H1 (cell line): ENCODE measurements around the gene PLEKHM3. TPM values are rescaled to one million over a fixed set of nuclear protein-coding genes. Genes with fewer than 3 reads are reported as not detected.

ENCODE experiments used
- CTCF ChIA-PET: fragments of 300-600 bp; sonication (Branson Sonifier 250); formaldehyde crosslinking; loops from one replicate; lab custom pipeline; 2021; ENCODE audit not compliant: partially characterized antibody; lab: Charles Lee
- POLR2A ChIA-PET: fragments of 300-600 bp; sonication (Branson Sonifier 250); formaldehyde crosslinking; loops from one replicate; lab custom pipeline; 2021; ENCODE audit warnings: inconsistent platforms; ENCODE audit not compliant: partially characterized antibody; lab: Charles Lee
- DNase-seq, 2 experiments: peaks; one replicate each; pipeline versions ENCODE4 v3.0.0 to v3.0.0-alpha.2; 2010 to 2022; ENCODE audit warnings: low spot score in 2 of 2, low read depth in 1 of 2, mixed read lengths in 1 of 2
- FAIRE-seq: peaks from 2 replicates; lab custom pipeline; 2011; peaks lifted over from hg19 to GRCh38; lab: Jason Lieb, UNC
- H2AFZ ChIP-seq: 2 replicates; pipeline ENCODE4 v1.8.1; 2012; ENCODE audit warnings: low read length, inconsistent platforms
- H2AK5ac ChIP-seq: 2 replicates; pipeline ENCODE4 v1.6.1; 2013; ENCODE audit warnings: low read depth, low read length
- H2BK120ac ChIP-seq: replicated peaks from 2 replicates; pipeline ENCODE3; 2013; ENCODE audit warnings: low read depth, low read length, inconsistent platforms
- H2BK12ac ChIP-seq: 2 replicates; pipeline ENCODE4 v1.6.1; 2013; ENCODE audit warnings: low read depth, low read length
- H2BK15ac ChIP-seq: 2 replicates; pipeline ENCODE4 v1.6.1; 2013; ENCODE audit warnings: low read length
- H2BK20ac ChIP-seq: 2 replicates; pipeline ENCODE4 v1.6.1; 2013; ENCODE audit warnings: low read length
- H2BK5ac ChIP-seq: 2 replicates; pipeline ENCODE4 v1.6.1; 2013; ENCODE audit warnings: low read depth, low read length
- H3K14ac ChIP-seq: 2 replicates; pipeline ENCODE4 v1.6.1; 2013; ENCODE audit warnings: inconsistent platforms; ENCODE audit not compliant: insufficient read length
- H3K18ac ChIP-seq: 2 replicates; pipeline ENCODE4 v1.6.1; 2013; ENCODE audit warnings: low read length; ENCODE audit errors: extremely low read depth
- H3K23ac ChIP-seq: 2 replicates; pipeline ENCODE4 v1.6.1; 2013; ENCODE audit warnings: inconsistent platforms; ENCODE audit not compliant: insufficient read length
- H3K23me2 ChIP-seq: 2 replicates; pipeline ENCODE4 v1.6.1; 2013; ENCODE audit warnings: low read depth, low read length
- H3K27ac ChIP-seq: 2 replicates; pipeline ENCODE4 v1.6.1; 2011; ENCODE audit warnings: low read depth, low read length, inconsistent platforms
- H3K27me3 ChIP-seq, 4 experiments: replicated peaks in 1 of 4; 1 replicate in 1 of 4; 2 replicates in 3 of 4; pipeline versions ENCODE4 v1.6.1 to v1.8.1; 2011 to 2013; ENCODE audit warnings: low read length in 3 of 4, mild to moderate bottlenecking in 3 of 4, inconsistent platforms in 2 of 4, mixed read lengths in 2 of 4, moderate library complexity in 1 of 4; ENCODE audit not compliant: control insufficient read depth in 3 of 4, insufficient read depth in 3 of 4; ENCODE audit errors: extremely low read depth in 1 of 4
- H3K36me3 ChIP-seq, 4 experiments: 2 replicates each; pipeline versions ENCODE4 v1.6.1 to v1.8.1; 2011 to 2013; ENCODE audit warnings: mild to moderate bottlenecking in 4 of 4, low read length in 3 of 4, moderate library complexity in 2 of 4, control low read depth in 1 of 4, inconsistent platforms in 1 of 4; ENCODE audit not compliant: insufficient read depth in 4 of 4, control insufficient read depth in 2 of 4
- H3K4ac ChIP-seq: replicated peaks from 2 replicates; pipeline ENCODE3; 2013; ENCODE audit warnings: low read length, low read depth, mixed read lengths, inconsistent platforms; ENCODE audit not compliant: insufficient read length
- H3K4me1 ChIP-seq, 4 experiments: replicated peaks in 1 of 4; 1 replicate in 1 of 4; 2 replicates in 3 of 4; pipeline versions ENCODE4 v1.6.1 to v1.8.1; 2011 to 2013; ENCODE audit warnings: low read length in 3 of 4, inconsistent platforms in 2 of 4, mixed read lengths in 1 of 4; ENCODE audit not compliant: insufficient read depth in 4 of 4, control insufficient read depth in 3 of 4
- H3K4me2 ChIP-seq, 2 experiments: 2 replicates each; pipeline versions ENCODE4 v1.6.1 to v1.8.1; 2011 to 2013; ENCODE audit warnings: low read depth in 2 of 2, low read length in 2 of 2, control low read depth in 1 of 2, inconsistent platforms in 1 of 2, mild to moderate bottlenecking in 1 of 2; ENCODE audit not compliant: insufficient read depth in 1 of 2
- H3K4me3 ChIP-seq, 4 experiments: fragments of 200-600, 300-600 bp in 1 of 4; sonication (generic), shearing (Covaris generic), sonication (Bioruptor Twin) in 1 of 4; 2 replicates each; pipeline versions ENCODE4 v1.5.1 to v1.8.1; 2011 to 2016; ENCODE audit warnings: low read length in 4 of 4, low read depth in 3 of 4, control low read depth in 2 of 4, inconsistent platforms in 2 of 4, mild to moderate bottlenecking in 2 of 4, mixed read lengths in 1 of 4, moderate library complexity in 1 of 4; ENCODE audit not compliant: insufficient read depth in 2 of 4; ENCODE audit errors: extremely low read depth in 1 of 4
- H3K56ac ChIP-seq: replicated peaks from 2 replicates; pipeline ENCODE3; 2013; ENCODE audit warnings: low read depth, mild to moderate bottlenecking, mixed read lengths, low read length, inconsistent platforms; ENCODE audit not compliant: insufficient read length
- H3K79me1 ChIP-seq: 2 replicates; pipeline ENCODE4 v1.6.1; 2013; ENCODE audit warnings: low read depth, low read length, control low read depth
- H3K79me2 ChIP-seq, 2 experiments: 2 replicates each; pipeline versions ENCODE4 v1.6.1 to v1.8.1; 2012 to 2013; ENCODE audit warnings: low read length in 2 of 2, mild to moderate bottlenecking in 2 of 2, inconsistent platforms in 1 of 2; ENCODE audit not compliant: insufficient read depth in 2 of 2, control insufficient read depth in 1 of 2
- H3K9ac ChIP-seq, 4 experiments: replicated peaks in 1 of 4; 1 replicate in 1 of 4; 2 replicates in 3 of 4; pipeline versions ENCODE4 v1.6.1 to v1.8.1; 2011 to 2013; ENCODE audit warnings: low read depth in 3 of 4, low read length in 3 of 4, control low read depth in 2 of 4, mild to moderate bottlenecking in 2 of 4, moderate library complexity in 2 of 4, inconsistent platforms in 1 of 4; ENCODE audit errors: extremely low read depth in 1 of 4
- H3K9me3 ChIP-seq, 2 experiments: 2 replicates each; pipeline versions ENCODE4 v1.6.1 to v1.8.1; 2012 to 2013; ENCODE audit warnings: mild to moderate bottlenecking in 2 of 2, moderate library complexity in 2 of 2, control low read depth in 1 of 2, inconsistent platforms in 1 of 2, low read depth in 1 of 2, low read length in 1 of 2, mixed read lengths in 1 of 2; ENCODE audit not compliant: insufficient read depth in 2 of 2
- H4K20me1 ChIP-seq, 2 experiments: replicated peaks in 1 of 2; 2 replicates each; pipeline versions ENCODE3 to v1.8.1; 2011 to 2013; ENCODE audit warnings: inconsistent platforms in 2 of 2, low read length in 2 of 2, mild to moderate bottlenecking in 1 of 2; ENCODE audit not compliant: insufficient read depth in 2 of 2, control insufficient read depth in 1 of 2
- H4K5ac ChIP-seq: 2 replicates; pipeline ENCODE4 v1.6.1; 2013; ENCODE audit warnings: low read length, low read depth, mixed read lengths, inconsistent platforms; ENCODE audit not compliant: insufficient read length
- H4K8ac ChIP-seq: 2 replicates; pipeline ENCODE4 v1.8.0; 2013; ENCODE audit warnings: mild to moderate bottlenecking, moderate library complexity, low read length, inconsistent platforms; ENCODE audit not compliant: insufficient read depth; ENCODE audit errors: extremely low read depth
- H4K91ac ChIP-seq: replicated peaks from 2 replicates; pipeline ENCODE3; 2013; ENCODE audit warnings: low read length, mixed read lengths, inconsistent platforms; ENCODE audit not compliant: insufficient read length
- BCL11A ChIP-seq, 2 experiments: IDR thresholded peaks; one replicate each; pipeline ENCODE4 v1.6.1; 2011; ENCODE audit warnings: low read depth in 2 of 2, low read length in 2 of 2, mild to moderate bottlenecking in 2 of 2
- CEBPB ChIP-seq: IDR thresholded peaks from 2 replicates; pipeline ENCODE4 v1.6.1; 2012; ENCODE audit warnings: low read depth, low read length
- CTCF ChIP-seq, 3 experiments: IDR thresholded peaks; 1 replicate in 2 of 3; 2 replicates in 1 of 3; pipeline versions ENCODE4 v1.5.1 to v1.6.1; 2011; ENCODE audit warnings: low read length in 3 of 3, mild to moderate bottlenecking in 3 of 3, inconsistent platforms in 2 of 3, low read depth in 1 of 3, moderate library complexity in 1 of 3; ENCODE audit not compliant: insufficient read depth in 1 of 3; ENCODE audit errors: control extremely low read depth in 1 of 3
- EGR1 ChIP-seq: IDR thresholded peaks from 2 replicates; pipeline ENCODE4 v1.6.1; 2011; ENCODE audit warnings: low read depth, low read length, borderline replicate concordance
- EP300 ChIP-seq, 2 experiments: IDR thresholded peaks; 1 replicate in 1 of 2; 2 replicates in 1 of 2; pipeline ENCODE4 v1.6.1; 2011 to 2012; ENCODE audit warnings: low read depth in 2 of 2, low read length in 2 of 2, mild to moderate bottlenecking in 2 of 2, borderline replicate concordance in 1 of 2, inconsistent platforms in 1 of 2, moderate library complexity in 1 of 2
- GTF2F1 ChIP-seq: IDR thresholded peaks from 2 replicates; pipeline ENCODE4 v1.6.1; 2012; ENCODE audit warnings: low read depth, low read length, improper control_type of control experiment, borderline replicate concordance
- KDM4A ChIP-seq: IDR thresholded peaks from one replicate; pipeline ENCODE4 v1.7.1; 2012; ENCODE audit warnings: low read depth, mild to moderate bottlenecking, moderate library complexity, low read length, inconsistent platforms; ENCODE audit not compliant: severe bottlenecking
- POLR2A ChIP-seq, 2 experiments: IDR thresholded peaks; 1 replicate in 1 of 2; 2 replicates in 1 of 2; pipeline ENCODE4 v1.6.1; 2011; ENCODE audit warnings: low read depth in 2 of 2, low read length in 2 of 2, mild to moderate bottlenecking in 2 of 2; ENCODE audit errors: control extremely low read depth in 1 of 2
- RBBP5 ChIP-seq: IDR thresholded peaks from 2 replicates; pipeline ENCODE4 v1.7.1; 2012; ENCODE audit warnings: low read depth, mild to moderate bottlenecking, inconsistent platforms, low read length, moderate library complexity, borderline replicate concordance
- SIX5 ChIP-seq: IDR thresholded peaks from 2 replicates; pipeline ENCODE4 v1.6.1; 2011; ENCODE audit warnings: mild to moderate bottlenecking, low read depth, low read length
- SUZ12 ChIP-seq: fragments of 200-600 bp; sonication (generic); IDR thresholded peaks from 2 replicates; pipeline ENCODE4 v1.6.1; 2012; ENCODE audit warnings: mild to moderate bottlenecking, inconsistent platforms, low read length, moderate library complexity, mixed read lengths
- WGBS, 2 experiments: shearing (Covaris generic) in 1 of 2; methylation state at CpG; one replicate each; pipeline versions ENCODE4 v1.1.6 to v1.1.7; 2013 to 2015; ENCODE audit warnings: low lambda C conversion rate in 2 of 2, mixed read lengths in 2 of 2, inconsistent platforms in 1 of 2, low coverage in 1 of 2, missing lambda C conversion rate in 1 of 2; ENCODE audit not compliant: insufficient replicate concordance in 2 of 2, insufficient coverage in 1 of 2, insufficient read length in 1 of 2; ENCODE audit errors: extremely low coverage in 1 of 2, missing lambda C conversion rate in 1 of 2; 5-methylcytosine and 5-hydroxymethylcytosine counted together
- polyA plus RNA-seq, 7 experiments: library from polyadenylated mRNA; depleted of rRNA in 3 of 7; stranded (reverse) in 5 of 7; unstranded in 2 of 7; fragments of >200 nt in 5 of 7; fragments of 200-250 nt in 2 of 7; gene quantifications; 1 replicate in 5 of 7; 2 replicates in 1 of 7; 4 replicates in 1 of 7; pipeline versions ENCODE4 v1.2.1 to v1.2.3, GENCODE V29; 2011 to 2013; ENCODE audit warnings: missing spikeins in 2 of 7, mixed read lengths in 2 of 7
- total RNA-seq: library from RNA; stranded (reverse); fragmentation: NEBNext Ultra II Directional; extraction: Animal tissue kit (Norgen Biotek cat#: 25700); gene quantifications from 2 replicates; pipeline ENCODE4 v1.2.1, GENCODE V29; 2021

PLEKHM3 gene
- total and polyA plus RNA-seq, 2 of the 8 experiments (the other 6 are each of a cell fraction or from before 2014, with no cell fraction given) = 2.3 to 5.8 TPM

- H3K27me3 ChIP-seq = no peaks in the 10 kb centered on the region
- no peak overlapping the region for H3K4me3 ChIP-seq
- H2BK15ac ChIP-seq = 0 out of 2 replicates have a peak overlapping the region, but pooled peaks have one; percentile 62
- H3K23ac ChIP-seq = no peak overlapping the region
- peak overlapping the region in 1 of 4 experiments; percentile 43; a peak in 1 of 7 replicates for H3K9ac ChIP-seq
- no peak overlapping the region for H2AFZ ChIP-seq
- no peak overlapping the region for H2AK5ac ChIP-seq
- 0 out of 2 replicates have a peak, but pooled peaks cover 2% of the 10 kb centered on the region for H3K23me2 ChIP-seq
- FAIRE-seq = no peak
- H3K9me3 ChIP-seq = no peaks in the 10 kb centered on the region
- CTCF ChIA-PET = interaction anchor here (0.7 to 2.7 kb wide), 2 partner anchors 46 to 225 kb away, joined by 3 to 11 read pairs; partner anchors contain the start of gene FZD5
- no peaks in the 10 kb centered on the region for H3K79me2 ChIP-seq
- no peaks in the 10 kb centered on the region for H4K20me1 ChIP-seq
- H3K4ac ChIP-seq = no peak overlapping the region
- H4K91ac ChIP-seq = no peak overlapping the region
- no peak overlapping the region for H2BK120ac ChIP-seq
- no peak overlapping the region for H3K56ac ChIP-seq
- peak overlapping the region; percentile 55; the same call in 1 of the 2 replicates for H2BK5ac ChIP-seq
- 0 out of 2 replicates have a peak overlapping the region, but pooled peaks have one; percentile 9 for H4K8ac ChIP-seq
- H3K4me2 ChIP-seq = no peak overlapping the region
- POLR2A ChIA-PET = interaction anchor here (0.7 to 1.5 kb wide), 2 partner anchors 9 to 31 kb away, joined by 3 to 4 read pairs; no protein-coding TSS in a partner anchor
- H3K27ac ChIP-seq = no peak overlapping the region
- WGBS, 2 experiments = 88% methylated on average over 5 of the region's 5 CpGs; no CpG with 5 or more reads in 1 of the 2 experiments
- no peak for DNase-seq
- H3K36me3 ChIP-seq = no peaks in the 10 kb centered on the region
- no peak overlapping the region for H3K14ac ChIP-seq
- 0 out of 2 replicates have a peak overlapping the region, but pooled peaks have one; percentile 27 for H2BK20ac ChIP-seq
- H3K18ac ChIP-seq = no peak overlapping the region
- H3K4me1 ChIP-seq = peaks cover 3 to 16% (median 11%) of the 10 kb centered on the region in 4 experiments; a peak in 5 of 7 replicates
- no peaks in the 10 kb centered on the region for H3K79me1 ChIP-seq
- H4K5ac ChIP-seq = no peak overlapping the region
- peak overlapping the region; percentile 86; the same call in 1 of the 2 replicates for H2BK12ac ChIP-seq
- TF ChIP-seq CTCF (IDR thresholded peaks at IDR 0.05; ENCODE audit: control extremely low read depth in 1 of 3, insufficient read depth in 1 of 3, low read depth in 1 of 3, low read length in 3 of 3) (no peak), GTF2F1 (no peak), SUZ12 (no peak), EP300 (IDR thresholded peaks at IDR 0.05; ENCODE audit: borderline replicate concordance in 1 of 2, low read depth in 2 of 2, low read length in 2 of 2) (no peak), BCL11A (IDR thresholded peaks at IDR 0.05; ENCODE audit: low read depth in 2 of 2, low read length in 2 of 2) (no peak), RBBP5 (no peak), SIX5 (no peak), EGR1 (no peak), KDM4A (no peak), CEBPB (no peak), POLR2A (IDR thresholded peaks at IDR 0.05; ENCODE audit: control extremely low read depth in 1 of 2, low read depth in 2 of 2, low read length in 2 of 2) (no peak)
Observed at GRCh38 chr2:207816546-207816945, 208.8 kb downstream of the PLEKHM3 start.
